ENCODE measurements around the gene LAMP2.

- TF ChIP-seq CTCF (IDR thresholded peaks at IDR 0.05; ENCODE audit: low read depth, low read length) (no peak), EZH2phosphoT487 (IDR thresholded peaks at IDR 0.05; ENCODE audit: low read depth) (no peak)
Measured at GRCh38 chrX:120446498-120446897, 22.6 kb downstream of the LAMP2 start.

Measured in OCI-LY3 (cell line).